ENCODE data around the gene RARRES1.

- TF ChIP-seq POLR2AphosphoS5 (IDR thresholded peaks at IDR 0.05; ENCODE audit: insufficient read depth in 1 of 2, low read depth in 1 of 2) = peak in 1 of 2 donors; percentile 17
- TF ChIP-seq POLR2A (IDR thresholded peaks at IDR 0.05) = no peak
- TF ChIP-seq CTCF (IDR thresholded peaks at IDR 0.05) = peak in 2 of 3 experiments; percentile 63 to 64
Observed at GRCh38 chr3:158659454-158660237, 72.6 kb downstream of the RARRES1 start.
